NCI-H146 treated with DMSO at 0.1 percent for 48 hours (cell line): ENCODE data around the gene DNAH17.

Experiments
- DNase-seq: peaks from one replicate; lab custom pipeline; 2025; ENCODE audit not compliant: unreplicated experiment; lab: John Stamatoyannopoulos, UW

DNAH17 gene

GRCh38 chr17:78432226-78433012 is 144.8 kb downstream of the DNAH17 start:
- no peak for DNase-seq

DNA sequence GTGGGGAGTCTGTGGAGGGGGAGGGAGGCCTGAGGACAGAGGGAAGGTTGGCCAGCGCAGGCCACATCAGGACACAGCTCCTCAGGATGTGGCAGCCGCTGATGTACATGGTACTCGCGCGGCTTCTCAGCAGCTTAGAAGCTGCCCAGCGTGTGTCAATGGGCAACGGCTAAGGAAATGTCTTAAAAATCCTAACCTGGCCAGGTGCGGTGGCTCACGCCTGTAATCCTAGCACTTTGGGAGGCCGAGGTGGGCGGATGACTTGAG is 145.6 kb downstream of the DNAH17 start:
- DNase-seq, result no peak

- no peak for DNase-seq
Observed at GRCh38 chr17:78430892-78431691, 146.1 kb downstream of the DNAH17 start.

- DNase-seq, result no peak
Observed at GRCh38 chr17:78429618-78429995, 147.6 kb downstream of the DNAH17 start.

DNA sequence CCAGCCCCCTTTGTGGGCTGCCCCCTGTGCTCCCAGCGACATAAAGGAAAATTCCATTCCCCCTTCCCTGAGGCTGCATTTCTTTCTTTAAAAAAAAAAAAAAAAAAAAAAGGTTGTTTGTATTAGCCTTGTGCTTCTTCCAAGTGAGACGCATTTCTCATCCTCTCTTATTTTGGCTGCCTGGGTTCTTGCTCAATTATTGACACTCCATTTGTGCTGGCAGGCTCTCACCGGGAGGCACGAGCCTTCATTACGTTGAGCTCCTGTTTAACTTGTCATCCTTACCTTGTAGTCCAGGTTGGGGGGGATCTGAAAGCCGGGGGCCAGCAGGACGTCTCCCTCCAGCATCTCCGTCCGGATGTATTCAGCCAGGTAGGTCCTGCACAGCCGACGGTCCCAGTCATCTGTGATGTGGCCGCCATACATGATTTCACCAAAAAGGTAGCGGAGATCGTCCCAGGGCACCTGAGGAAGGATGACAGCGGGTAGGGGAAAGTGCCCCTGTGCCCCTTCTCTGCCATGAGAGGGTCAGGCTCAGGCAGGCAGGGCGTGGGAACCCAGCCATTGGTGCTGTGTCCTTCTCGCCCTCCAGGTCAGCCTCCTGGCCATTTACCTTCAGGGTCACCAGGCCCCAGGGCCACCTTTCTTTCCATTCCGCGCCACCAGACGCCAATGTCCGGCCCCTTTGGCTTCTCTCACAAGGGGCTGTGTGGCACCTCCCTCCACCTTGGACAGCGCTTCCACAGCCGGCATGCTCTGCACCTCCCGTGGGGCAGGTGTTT is 148.2 kb downstream of the DNAH17 start:
- no peak for DNase-seq

DNA sequence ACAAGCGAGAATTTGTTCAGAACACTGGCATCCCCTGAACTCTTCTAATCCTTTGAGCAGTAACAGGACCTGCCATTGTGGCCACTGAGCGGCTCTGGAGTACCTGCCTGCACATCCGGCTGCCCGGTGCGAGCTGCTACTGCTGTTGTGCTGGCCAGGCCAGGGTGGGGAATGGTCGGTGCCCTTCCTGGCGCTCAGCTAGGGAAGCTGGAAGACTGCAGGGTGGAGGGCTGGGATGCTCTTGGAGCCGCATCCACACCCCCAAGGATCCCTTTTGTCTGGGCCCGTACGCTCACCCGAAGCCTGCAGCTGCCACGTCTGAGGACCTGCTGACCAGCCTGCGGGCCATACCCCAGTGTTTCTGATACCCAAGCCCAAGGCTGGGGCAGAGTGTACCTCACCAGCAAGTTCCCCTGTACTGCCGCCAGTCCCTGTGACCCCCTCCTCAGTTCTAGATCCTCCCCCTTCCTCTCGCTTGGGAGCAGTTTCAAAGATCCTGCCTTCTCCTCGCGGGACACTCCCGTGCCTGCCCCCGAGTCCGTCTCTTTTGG is 149.1 kb downstream of the DNAH17 start:
- no peak for DNase-seq

- no peak for DNase-seq
Observed at GRCh38 chr17:78427140-78427539, 150.1 kb downstream of the DNAH17 start.

GRCh38 chr17:78426293-78426879 is 150.8 kb downstream of the DNAH17 start:
- DNase-seq, result no peak

GRCh38 chr17:78425429-78425828 is 151.8 kb downstream of the DNAH17 start:
- DNase-seq, result no peak

DNA sequence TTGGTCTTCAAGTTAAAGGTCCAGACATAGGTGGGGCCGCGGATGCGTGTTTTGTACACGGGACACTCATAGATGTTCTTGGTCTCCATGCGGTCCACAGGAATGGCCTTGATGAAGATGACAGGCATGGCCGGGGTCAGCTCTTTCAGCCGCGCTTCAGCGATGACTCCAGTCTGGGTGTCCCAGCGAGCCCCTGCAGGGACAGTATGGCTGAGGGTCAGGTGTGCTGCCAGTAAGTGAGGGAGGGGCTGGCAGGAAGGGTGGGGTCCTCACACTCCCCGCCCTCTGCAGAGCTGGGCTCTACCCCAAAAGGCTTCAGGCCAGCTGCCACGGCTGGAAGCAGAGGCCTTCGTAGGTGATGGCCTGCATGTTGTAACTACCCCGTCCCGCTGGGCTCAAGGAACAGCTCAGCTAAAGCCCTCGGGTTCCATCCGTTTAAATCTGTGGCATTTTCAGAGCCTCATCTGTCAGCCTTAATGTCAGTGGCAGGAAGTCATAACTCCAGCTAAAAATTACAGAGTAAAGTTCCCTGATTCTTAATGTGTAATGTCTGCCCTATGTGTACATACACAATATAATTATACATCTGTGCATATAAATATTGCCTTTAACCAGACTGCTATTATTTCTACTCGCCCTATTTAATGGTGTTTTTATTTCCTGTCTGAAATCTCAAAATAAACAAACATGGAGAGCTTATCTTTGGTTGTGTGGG is 153.1 kb downstream of the DNAH17 start:
- DNase-seq, result no peak

DNA sequence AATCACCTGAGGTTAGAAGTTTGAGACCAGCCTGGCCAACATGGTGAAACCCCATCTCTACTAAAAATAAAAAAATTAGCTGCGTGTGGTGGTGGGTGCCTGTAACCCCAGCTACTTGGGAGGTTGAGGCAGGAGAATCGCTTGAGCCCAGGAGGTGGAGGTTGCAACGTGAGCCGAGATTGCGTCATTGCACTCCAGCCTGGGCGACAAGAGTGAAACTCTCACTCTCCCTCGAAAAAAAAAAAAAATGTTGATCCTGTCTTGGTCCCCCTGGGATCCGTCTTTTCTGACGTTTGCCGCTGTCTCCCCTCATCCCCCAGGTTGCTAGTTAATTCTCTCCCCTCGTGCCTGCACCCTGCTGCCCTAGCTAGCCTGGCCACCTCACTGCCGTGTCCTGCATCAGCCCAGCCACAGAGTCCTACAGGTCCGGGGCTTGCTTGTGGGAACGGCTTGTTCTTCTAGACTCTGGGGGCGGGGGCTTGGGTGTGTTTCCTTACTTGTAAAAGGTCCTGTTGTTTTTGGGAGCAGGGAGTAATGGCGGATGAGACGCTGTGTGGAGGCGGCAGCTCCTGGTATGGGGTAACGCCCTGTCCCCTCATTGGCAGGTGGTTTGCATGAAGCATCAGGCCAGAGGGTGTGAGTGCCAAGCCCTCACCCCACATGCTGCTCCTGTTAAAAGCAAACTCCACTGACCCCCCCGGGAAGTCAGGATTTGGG is 154.2 kb downstream of the DNAH17 start:
- DNase-seq, result no peak

GRCh38 chr17:78422267-78422605 is 155.0 kb downstream of the DNAH17 start:
- DNase-seq, result no peak

DNA sequence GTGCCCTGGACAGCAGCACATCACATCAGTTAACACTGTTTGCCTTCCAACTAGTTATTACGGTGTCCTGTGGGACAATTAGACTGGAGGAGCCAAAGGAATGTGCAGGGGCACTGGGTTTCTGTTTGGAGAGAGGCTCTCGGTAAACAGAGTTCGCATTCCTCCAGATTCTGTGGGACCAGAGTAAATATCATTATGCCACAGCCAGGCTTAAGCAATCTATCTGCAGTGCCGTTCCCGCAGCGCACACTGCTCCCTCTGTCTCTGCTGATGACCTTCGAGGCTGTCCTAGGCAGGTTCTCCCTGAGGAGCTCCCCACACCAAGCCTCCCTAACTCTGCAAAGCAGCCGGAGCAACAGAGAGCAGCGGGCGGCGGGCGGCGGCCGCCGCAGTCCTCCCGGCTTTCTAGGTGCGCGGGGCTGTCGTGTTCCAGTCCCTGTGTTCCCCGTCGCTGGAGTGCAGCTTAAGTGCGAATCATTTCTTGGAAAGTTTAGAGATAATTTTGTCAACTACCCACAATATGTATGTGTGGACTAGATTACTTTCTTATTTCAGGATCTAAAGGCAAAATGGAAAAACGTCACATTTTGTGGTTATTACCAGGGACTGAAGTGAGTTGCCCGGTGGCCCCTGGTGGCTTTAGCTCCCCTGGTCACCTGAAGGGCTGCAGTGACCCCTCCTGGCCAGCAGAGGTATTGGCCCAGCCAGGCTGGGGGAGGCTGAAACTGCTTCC is 155.5 kb downstream of the DNAH17 start:
- DNase-seq, result peak; percentile 38

GRCh38 chr17:78421084-78421533 is 156.1 kb downstream of the DNAH17 start:
- DNase-seq, result no peak

- no peak for DNase-seq
Observed at GRCh38 chr17:78419970-78420815, 157.0 kb downstream of the DNAH17 start.

DNA sequence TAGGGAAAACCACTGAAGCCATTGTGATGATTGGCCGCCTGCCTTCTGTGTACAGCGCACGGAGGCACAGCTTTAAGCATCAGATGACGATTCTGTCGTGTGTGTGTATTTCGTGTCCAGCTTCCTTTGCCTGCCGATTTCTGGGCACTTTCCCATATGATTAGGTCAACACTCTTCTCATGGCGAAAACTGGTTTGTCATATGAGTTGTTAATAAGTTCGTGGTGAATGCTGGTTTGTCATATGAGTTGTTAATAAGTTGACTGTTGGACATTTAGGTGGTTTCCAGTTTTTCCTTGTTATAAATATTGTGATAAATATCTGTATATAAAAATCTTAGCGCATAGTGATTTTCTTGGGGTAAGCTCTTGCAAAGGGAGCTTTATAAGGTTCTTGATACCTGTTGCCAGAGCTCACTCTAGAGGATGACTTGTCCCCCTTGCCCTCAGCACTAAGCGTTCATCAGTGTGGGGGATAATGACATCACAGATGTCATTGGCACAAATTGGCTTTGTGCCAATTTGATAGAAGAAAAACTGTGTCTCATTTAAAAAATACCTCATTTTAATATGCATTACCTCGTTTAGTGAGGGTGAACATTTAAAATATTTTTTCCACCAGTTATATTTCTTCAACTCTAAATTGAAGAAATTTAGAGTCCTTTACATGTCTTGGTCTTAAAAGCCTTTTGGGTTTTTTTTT is 158.7 kb downstream of the DNAH17 start:
- DNase-seq, result no peak

GRCh38 chr17:78417531-78417909 is 159.7 kb downstream of the DNAH17 start:
- DNase-seq, result no peak
